Aorta (tissue), 5 donors: ENCODE measurements around the gene SUPT4H1. TPM values are rescaled to one million over a fixed set of nuclear protein-coding genes. Genes with fewer than 3 reads are reported as not detected.

ENCODE experiments used
- ATAC-seq: fragments of 200-7000 bp; cut with Tn5 transposase; one replicate; pipeline ENCODE4 v1.9.1; 2022; ENCODE audit warnings: moderate library complexity; ENCODE audit not compliant: low FRiP score
- DNase-seq, 2 donors: peaks; one replicate each; pipeline ENCODE4 v3.0.0-alpha.2; 2020
- H3K27ac ChIP-seq, 2 donors: one replicate each; pipeline ENCODE4 v1.5.1; 2013; ENCODE audit warnings: low read length in 2 of 2, mild to moderate bottlenecking in 2 of 2, moderate library complexity in 2 of 2, control low read depth in 1 of 2, inconsistent platforms in 1 of 2, low read depth in 1 of 2
- H3K27me3 ChIP-seq, 2 donors: one replicate each; pipeline ENCODE4 v1.6.1; 2013; ENCODE audit warnings: control low read depth in 1 of 2, low read length in 1 of 2, mild to moderate bottlenecking in 1 of 2, moderate library complexity in 1 of 2; ENCODE audit not compliant: insufficient read depth in 2 of 2, control insufficient read depth in 1 of 2
- H3K36me3 ChIP-seq, 2 donors: one replicate each; pipeline ENCODE4 v1.6.1; 2013; ENCODE audit warnings: control low read depth in 1 of 2, low read length in 1 of 2, mild to moderate bottlenecking in 1 of 2; ENCODE audit not compliant: insufficient read depth in 2 of 2, control insufficient read depth in 1 of 2
- H3K4me1 ChIP-seq, 2 donors: one replicate each; pipeline ENCODE4 v1.6.1; 2013; ENCODE audit warnings: low read length in 2 of 2, control low read depth in 1 of 2, mild to moderate bottlenecking in 1 of 2, moderate library complexity in 1 of 2; ENCODE audit not compliant: insufficient read depth in 2 of 2, control insufficient read depth in 1 of 2
- H3K4me3 ChIP-seq, 2 donors: one replicate each; pipeline ENCODE4 v1.5.1; 2013; ENCODE audit warnings: low read length in 2 of 2, control low read depth in 1 of 2, mild to moderate bottlenecking in 1 of 2
- H3K9me3 ChIP-seq: one replicate; pipeline ENCODE4 v1.6.1; 2013; ENCODE audit warnings: mild to moderate bottlenecking, low read length; ENCODE audit not compliant: control insufficient read depth
- WGBS, 2 donors: extraction: QIAGEN DNeasy Blood & Tissue Kit; methylation state at CpG; one replicate each; pipeline ENCODE4 v1.1.7; 2013; 5-methylcytosine and 5-hydroxymethylcytosine counted together
- intact Hi-C, 2 donors: fragments of 100-400 bp; cut with DNase I; formaldehyde crosslinking; loops; one replicate each; pipeline versions ENCODE4 v1.14.2 to v1.15.0; 2022
- polyA plus RNA-seq, 2 donors: library from polyadenylated mRNA; stranded (reverse); fragments of 200-250 nt; gene quantifications; one replicate each; pipeline ENCODE4 v1.2.3, GENCODE V29; 2013
- total RNA-seq, 2 donors: library from RNA; stranded (reverse); fragmentation: NEBNext Ultra II Directional; extraction: Animal tissue kit (Norgen Biotek cat#: 25700); gene quantifications; one replicate each; pipeline ENCODE4 v1.2.1, GENCODE V29; 2021
- donor health status: healthy with polysubstance abuse.
- donor health status: Bipolar disorder and iron deficiency.
- donor health status: DM: no; HTN: no; CAD: no.
- donor health status: DM: no; HTN: no; CAD: no.
- donor health status: DM: yes; HTN: yes; CAD: no.

Gene SUPT4H1
- total and polyA plus RNA-seq, 4 donors = 38.4 to 78.2 (median 62.7) TPM

DNA sequence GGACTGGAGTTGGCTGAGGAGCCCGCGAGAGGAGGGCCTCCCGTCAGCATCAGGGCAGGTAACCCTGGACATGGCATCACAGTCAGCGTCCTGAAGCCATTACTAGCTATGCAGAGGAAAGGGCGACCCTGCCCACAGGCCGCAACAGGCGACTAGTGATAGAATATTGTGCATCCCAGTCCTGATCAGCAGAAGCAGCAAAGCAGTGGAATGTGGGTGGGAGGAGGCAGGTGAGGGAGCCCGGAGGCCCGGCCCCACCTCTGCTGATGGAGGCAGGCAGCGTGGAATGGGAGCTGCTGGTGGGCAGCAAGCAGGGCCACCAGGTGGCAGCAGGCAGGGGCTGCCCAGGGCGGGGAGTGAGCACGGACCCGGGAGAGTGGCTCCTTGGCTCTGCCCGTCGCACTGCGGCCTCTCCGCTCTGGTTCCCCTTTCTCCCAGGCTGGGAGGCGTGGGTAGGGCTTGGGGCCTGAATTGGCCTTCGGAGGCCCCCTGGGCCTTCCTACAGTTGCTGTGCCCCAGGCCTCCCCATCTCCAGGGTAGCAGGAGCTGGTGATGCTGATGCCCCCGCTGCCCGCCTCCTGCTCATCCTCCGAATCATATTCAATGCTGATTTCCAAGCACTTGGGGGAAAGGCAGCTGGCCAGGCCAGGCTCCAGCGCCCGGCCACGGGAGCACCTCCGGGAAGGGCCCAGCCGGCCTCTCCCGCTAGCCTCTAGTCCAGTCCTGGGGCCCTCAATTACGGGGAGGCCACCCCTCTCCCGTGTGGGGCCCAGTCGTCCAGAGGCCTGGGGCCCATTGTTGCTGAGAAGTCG, 43.6 kb downstream of the SUPT4H1 start:
- H3K27me3 ChIP-seq = no peaks in the 10 kb centered on the region
- H3K36me3 ChIP-seq = no peaks in the 10 kb centered on the region
- no peaks in the 10 kb centered on the region for H3K4me1 ChIP-seq
- no peak for DNase-seq
- no peak for ATAC-seq
- H3K4me3 ChIP-seq = no peak overlapping the region
- intact Hi-C loops = no loop called here
- H3K9me3 ChIP-seq = no peaks in the 10 kb centered on the region
- H3K27ac ChIP-seq = no peak overlapping the region
- 80 to 83% methylated on average over 25 to 32 of the region's 32 CpGs for WGBS, 2 donors

DNA sequence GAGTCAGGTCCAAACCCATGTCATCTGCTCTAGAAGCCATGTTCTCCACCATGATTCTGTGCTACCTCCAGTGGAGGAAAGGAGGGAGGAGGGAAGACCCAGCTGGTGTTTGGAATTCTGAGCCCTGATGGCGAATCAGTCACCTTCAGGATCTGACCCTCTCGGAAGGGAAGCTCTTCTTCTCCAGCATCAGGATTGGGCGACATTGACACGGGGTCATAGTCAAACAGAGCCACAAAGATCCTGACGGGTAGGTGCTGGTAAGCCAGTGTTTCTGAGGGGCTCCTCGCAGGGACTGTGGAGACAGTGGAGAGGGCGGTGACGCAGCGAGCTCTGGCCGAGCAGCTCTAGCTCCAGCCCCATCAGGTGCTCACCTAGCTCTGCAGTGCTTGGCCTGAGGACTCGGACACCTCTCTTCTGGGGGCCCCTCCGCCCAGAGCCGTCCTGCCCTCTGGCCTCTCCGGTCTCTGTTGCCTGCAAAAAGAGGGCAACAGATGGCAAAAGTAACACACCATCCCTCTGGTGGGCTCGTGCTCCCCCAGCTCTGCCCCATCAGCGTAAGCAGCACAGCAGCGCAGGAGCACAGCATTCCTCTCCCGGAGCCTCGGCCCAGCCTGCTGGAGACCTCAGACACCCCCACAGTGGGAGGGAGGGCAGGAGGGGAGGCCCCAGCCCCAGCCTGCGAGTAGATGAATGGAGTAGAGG, 44.4 kb downstream of the SUPT4H1 start:
- DNase-seq = no peak
- no peaks in the 10 kb centered on the region for H3K9me3 ChIP-seq
- H3K36me3 ChIP-seq = no peaks in the 10 kb centered on the region

DNA sequence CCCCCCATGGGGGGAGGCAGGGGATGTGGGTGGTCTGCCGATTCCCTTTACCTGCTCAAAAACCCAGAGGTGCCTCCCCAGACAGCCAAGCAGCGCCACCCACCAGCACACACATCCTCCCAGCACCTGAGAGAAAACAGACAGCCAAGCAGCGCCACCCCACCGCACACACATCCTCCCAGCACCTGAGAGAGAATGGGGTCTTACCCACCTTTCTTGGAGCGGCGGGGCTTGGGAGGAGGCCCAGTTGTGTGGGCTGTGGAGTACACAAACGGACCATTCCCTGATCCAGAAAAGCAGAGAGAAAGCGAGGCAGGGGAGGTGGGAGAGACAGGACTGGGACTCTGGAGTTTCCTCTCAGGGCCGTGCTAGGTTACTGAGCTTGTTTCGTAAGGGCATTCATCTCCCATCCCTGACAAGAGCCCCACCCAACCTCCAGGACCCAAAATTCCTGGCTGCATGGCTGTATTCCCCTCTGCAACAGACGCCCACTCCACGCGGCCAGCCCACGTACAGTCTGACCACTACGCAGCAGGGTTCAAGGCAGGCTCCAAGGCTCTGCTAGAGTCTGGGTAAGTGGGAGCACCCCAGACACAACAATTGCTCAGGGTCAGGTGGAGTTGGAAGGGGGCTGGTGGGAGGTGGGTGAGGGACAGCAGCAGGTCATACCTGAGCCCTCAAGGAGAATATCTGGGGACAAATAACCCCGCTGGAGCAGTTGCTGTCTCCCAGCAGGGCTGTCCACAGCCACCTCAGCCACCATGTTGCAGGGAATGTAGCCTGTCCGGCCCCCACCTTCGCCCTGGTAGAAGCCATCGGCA, 45.7 kb downstream of the SUPT4H1 start:
- H3K4me3 ChIP-seq = no peak overlapping the region
- H3K27ac ChIP-seq = no peak overlapping the region
- WGBS, 2 donors = 91 to 92% methylated on average over 19 of the region's 19 CpGs
- no peaks in the 10 kb centered on the region for H3K36me3 ChIP-seq
- H3K4me1 ChIP-seq = no peaks in the 10 kb centered on the region
- peak in 1 of 2 donors; percentile 55 for DNase-seq
- no peaks in the 10 kb centered on the region for H3K27me3 ChIP-seq
- no peaks in the 10 kb centered on the region for H3K9me3 ChIP-seq
- ATAC-seq = no peak
- intact Hi-C loops = no loop called here

More for the DNA sequence above, 44.4 kb downstream of the SUPT4H1 start:
- Histone ChIP-seq H3K4me1 (no peaks in the 10 kb centered on the region), H3K27ac (no peak overlapping the region), H3K4me3 (no peak overlapping the region), H3K27me3 (no peaks in the 10 kb centered on the region)
- 87 to 88% methylated on average over 20 of the region's 20 CpGs for WGBS, 2 donors
- intact Hi-C loops = no loop called here
- ATAC-seq = no peak

DNA sequence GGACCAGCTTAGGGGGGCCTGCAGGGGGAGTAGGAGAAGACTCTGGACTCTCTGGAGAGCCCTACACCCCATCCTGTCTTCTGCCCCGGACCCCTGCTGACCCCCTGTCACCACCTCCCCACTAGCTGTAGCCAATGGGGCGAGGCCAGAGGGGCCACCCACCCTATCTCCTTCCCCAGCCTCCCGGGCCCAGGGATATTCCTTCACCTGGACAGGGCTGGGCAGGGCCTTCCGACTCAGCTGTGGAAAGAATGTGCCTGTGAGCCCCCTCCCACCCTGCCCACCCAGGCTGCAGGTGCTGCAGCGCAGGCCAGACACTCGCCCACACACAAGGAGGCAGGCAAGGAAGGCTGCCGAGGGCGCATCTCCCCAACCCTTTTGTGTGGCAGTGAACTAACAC, 46.4 kb downstream of the SUPT4H1 start:
- H3K36me3 ChIP-seq = no peaks in the 10 kb centered on the region
- H3K9me3 ChIP-seq = no peaks in the 10 kb centered on the region
- DNase-seq (peak in 1 of 2 donors; percentile 41), ATAC-seq (no peak)
- intact Hi-C loops = no loop called here
- H3K27ac ChIP-seq = no peak overlapping the region
- 84 to 87% methylated on average over 7 to 8 of the region's 8 CpGs for WGBS, 2 donors
- H3K4me1 ChIP-seq = no peaks in the 10 kb centered on the region
- H3K4me3 ChIP-seq = no peak overlapping the region
- H3K27me3 ChIP-seq = no peaks in the 10 kb centered on the region

DNA sequence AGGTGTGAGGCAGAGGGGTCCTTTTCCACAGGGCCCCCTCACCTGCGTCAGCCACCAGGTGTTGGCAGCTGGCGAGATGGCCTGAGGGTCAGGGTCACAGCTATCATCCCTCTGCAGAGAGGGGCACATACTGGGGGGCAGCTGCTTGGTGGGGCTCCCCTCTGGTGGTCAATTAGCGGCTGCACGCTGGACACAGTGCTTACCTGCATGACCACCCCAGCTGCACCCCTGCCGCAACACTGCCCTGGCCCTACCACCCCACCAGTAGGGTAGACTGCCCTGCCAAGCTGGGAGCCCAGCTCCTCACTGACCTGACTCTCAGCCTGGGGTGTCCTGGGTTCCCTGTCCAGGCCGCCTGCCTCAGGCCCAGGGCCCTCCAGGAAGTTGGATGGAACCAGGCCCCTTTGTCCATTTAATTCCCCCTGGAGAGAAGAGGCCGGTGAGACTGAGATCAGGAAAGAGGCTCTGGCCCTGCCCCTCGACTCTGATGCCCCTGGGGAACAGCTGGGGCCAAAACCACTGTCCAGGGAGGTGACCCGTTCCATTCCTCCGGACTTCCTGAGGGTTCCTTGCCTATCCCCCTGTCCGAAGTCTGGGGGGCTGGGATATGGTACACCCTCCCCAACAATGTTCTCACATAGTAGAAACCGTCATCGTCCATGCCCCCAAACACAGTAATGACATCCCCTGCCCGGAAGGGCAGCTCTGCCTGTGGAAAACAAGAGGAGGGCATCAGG, 47.1 kb downstream of the SUPT4H1 start:
- Histone ChIP-seq H3K9me3 (no peaks in the 10 kb centered on the region), H3K4me1 (no peaks in the 10 kb centered on the region), H3K4me3 (no peak overlapping the region), H3K36me3 (no peaks in the 10 kb centered on the region), H3K27ac (no peak overlapping the region), H3K27me3 (no peaks in the 10 kb centered on the region)
- intact Hi-C loops = no loop called here
- 87 to 89% methylated on average over 14 of the region's 14 CpGs for WGBS, 2 donors
- ATAC-seq = no peak
- peak in 1 of 2 donors; percentile 69 for DNase-seq

DNA sequence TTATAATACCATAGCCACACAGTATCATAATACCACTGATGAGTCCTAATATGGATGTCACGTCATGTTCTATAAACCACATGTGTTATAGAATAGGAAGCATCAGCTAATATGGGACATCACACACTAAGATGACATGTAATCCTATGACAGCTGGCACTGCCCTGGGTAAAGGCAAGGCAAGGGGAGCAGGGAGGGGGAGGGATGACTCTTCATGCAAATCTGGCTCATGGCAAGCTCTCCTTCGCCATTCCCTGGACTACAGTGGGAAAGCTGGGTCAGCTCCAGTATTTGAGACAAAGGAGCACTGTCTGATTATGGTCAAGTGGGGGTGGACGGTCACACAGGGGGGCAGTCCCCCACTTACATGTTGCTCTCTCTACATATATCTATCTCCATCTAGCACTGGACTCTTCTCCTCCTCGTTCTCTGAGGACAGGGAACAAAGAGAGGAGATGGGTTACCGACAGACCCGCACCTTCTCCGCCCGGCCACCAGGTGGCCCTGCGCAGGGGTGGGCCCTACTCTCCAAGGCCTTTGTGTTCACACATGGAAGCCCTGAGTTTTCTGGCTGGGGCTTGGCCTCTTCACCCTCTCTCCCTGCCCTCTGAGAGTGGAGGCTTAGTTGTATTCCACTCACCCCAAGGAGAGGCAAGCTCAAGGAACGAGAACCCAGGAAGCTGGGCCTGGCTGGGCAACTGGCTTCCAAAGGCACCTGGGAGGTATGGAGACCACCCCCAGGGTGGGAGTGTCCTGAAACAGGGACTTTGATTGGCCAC, 47.8 kb downstream of the SUPT4H1 start:
- DNase-seq (peak in 1 of 2 donors; percentile 75), ATAC-seq (no peak)
- H3K36me3 ChIP-seq = no peaks in the 10 kb centered on the region
- no peaks in the 10 kb centered on the region for H3K27me3 ChIP-seq
- H3K9me3 ChIP-seq = no peaks in the 10 kb centered on the region
- intact Hi-C loops = no loop called here
- no peak overlapping the region for H3K27ac ChIP-seq
- H3K4me3 ChIP-seq = no peak overlapping the region
- H3K4me1 ChIP-seq = no peaks in the 10 kb centered on the region
- 57 to 58% methylated on average over 10 of the region's 10 CpGs for WGBS, 2 donors

DNA sequence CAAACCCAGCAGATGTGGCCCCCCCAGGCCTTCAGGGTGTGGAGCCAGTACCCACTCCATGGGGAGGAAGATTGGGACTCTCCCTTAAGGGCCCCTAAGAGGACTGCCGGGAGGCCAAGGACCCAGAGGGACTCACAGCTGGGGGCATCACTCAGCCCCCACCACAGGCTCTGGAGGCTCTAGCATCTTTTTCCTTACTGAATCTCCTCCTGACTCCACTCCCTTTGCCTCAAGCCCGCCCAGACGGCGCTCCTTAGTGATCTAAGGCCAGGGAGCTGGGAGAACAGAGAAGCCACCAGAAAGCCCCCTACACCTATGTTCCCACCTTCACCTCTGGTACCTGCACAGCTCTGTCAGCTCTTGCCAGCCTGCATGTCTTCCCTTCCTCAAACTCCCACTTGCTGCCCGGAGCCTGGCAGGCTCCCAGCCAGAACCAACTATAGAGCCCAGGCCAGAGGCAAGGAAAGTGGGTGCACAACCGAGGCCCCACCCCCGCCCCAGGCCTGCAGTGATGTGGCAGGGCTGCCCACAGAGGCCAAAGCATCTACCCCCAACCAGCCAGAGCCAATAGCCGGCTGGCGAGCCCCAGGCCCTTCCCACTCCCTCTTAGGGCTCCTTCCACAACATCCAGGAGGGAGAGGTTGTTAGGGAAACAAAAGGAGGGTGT, 48.9 kb downstream of the SUPT4H1 start:
- Histone ChIP-seq H3K4me3 (no peak overlapping the region), H3K36me3 (no peaks in the 10 kb centered on the region), H3K27me3 (no peaks in the 10 kb centered on the region), H3K4me1 (no peaks in the 10 kb centered on the region), H3K27ac (no peak overlapping the region), H3K9me3 (no peaks in the 10 kb centered on the region)
- DNase-seq = peak in 1 of 2 donors; percentile 66
- ATAC-seq = no peak
- WGBS, 2 donors = 76 to 86% methylated on average over 9 of the region's 9 CpGs
- intact Hi-C loops = no loop called here
